HL-60 (cell line): Measurements from ENCODE around the gene ABCC2.

Source experiments
- DNase-seq, 2 experiments: peaks; one replicate each; pipeline ENCODE4 v3.0.0-alpha.2; 2010 to 2020; ENCODE audit warnings: low read depth in 1 of 2, low spot score in 1 of 2
- H3K27ac ChIP-seq: fragments of 250-450 bp; sonication (Bioruptor Pico); replicated peaks from 2 replicates; pipeline ENCODE4 v1.5.1; 2020; ENCODE audit warnings: mild to moderate bottlenecking, moderate library complexity
- H3K27me3 ChIP-seq: fragments of 250-450 bp; sonication (Bioruptor Pico); 2 replicates; pipeline ENCODE4 v1.5.1; 2021; ENCODE audit warnings: mild to moderate bottlenecking, moderate library complexity; ENCODE audit not compliant: insufficient read depth, poor library complexity, severe bottlenecking
- H3K4me3 ChIP-seq: replicated peaks from 2 replicates; pipeline ENCODE4 v1.5.1; 2011; ENCODE audit warnings: mild to moderate bottlenecking, control low read depth, low read length; ENCODE audit not compliant: insufficient read depth
- GABPA ChIP-seq: IDR thresholded peaks from 2 replicates; pipeline ENCODE4 v1.6.1; 2012; ENCODE audit warnings: low read depth
- POLR2AphosphoS5 ChIP-seq: IDR thresholded peaks from 2 replicates; pipeline ENCODE4 v1.6.1; 2012; ENCODE audit warnings: low read depth
- REST ChIP-seq: IDR thresholded peaks from 2 replicates; pipeline ENCODE4 v1.6.1; 2012; ENCODE audit warnings: low read depth; ENCODE audit not compliant: insufficient replicate concordance
- SPI1 ChIP-seq: IDR thresholded peaks from 2 replicates; pipeline ENCODE4 v1.6.1; 2012; ENCODE audit warnings: low read depth, mild to moderate bottlenecking, borderline replicate concordance
- TF ChIP-seq, protein P1 (sequence below): IDR thresholded peaks from one replicate; pipeline ENCODE4 v1.5.1; 2011; ENCODE audit warnings: low read length, control low read depth, inconsistent platforms; ENCODE audit not compliant: insufficient read depth

ABCC2 gene

DNA sequence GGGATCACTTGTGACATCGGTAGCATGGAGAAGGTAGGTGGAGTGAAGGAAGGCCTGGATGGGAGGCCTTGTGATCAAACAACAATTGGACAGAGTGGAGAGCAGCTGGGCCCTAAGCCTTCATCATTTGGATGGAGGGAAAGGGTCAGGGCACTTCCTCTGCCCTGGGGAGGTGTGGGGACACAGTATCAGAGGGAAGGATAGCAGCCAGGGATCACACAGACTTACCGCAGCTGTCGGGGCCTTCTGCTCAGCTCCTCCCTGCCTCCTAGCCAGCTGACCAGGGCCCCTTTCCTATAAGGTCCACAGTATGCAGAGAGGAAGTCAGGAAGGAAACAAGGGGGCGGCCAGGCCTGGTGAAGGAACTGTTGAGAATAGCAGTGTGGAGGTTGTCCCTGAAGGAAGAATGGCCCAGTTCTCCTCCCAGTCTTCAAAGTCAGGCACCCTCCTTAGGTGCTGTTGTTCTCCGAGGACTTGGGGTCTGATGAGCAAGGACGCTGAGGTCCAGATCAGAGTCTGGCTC, 62.1 kb downstream of the ABCC2 start:
- Histone ChIP-seq H3K27me3 (no peaks in the 10 kb centered on the region), H3K4me3 (no peak overlapping the region), H3K27ac (peak overlapping the region; percentile 21)
- peak; percentile 23; the same call in 1 of the 2 replicates for TF ChIP-seq SPI1
- TF ChIP-seq, protein P1, sequence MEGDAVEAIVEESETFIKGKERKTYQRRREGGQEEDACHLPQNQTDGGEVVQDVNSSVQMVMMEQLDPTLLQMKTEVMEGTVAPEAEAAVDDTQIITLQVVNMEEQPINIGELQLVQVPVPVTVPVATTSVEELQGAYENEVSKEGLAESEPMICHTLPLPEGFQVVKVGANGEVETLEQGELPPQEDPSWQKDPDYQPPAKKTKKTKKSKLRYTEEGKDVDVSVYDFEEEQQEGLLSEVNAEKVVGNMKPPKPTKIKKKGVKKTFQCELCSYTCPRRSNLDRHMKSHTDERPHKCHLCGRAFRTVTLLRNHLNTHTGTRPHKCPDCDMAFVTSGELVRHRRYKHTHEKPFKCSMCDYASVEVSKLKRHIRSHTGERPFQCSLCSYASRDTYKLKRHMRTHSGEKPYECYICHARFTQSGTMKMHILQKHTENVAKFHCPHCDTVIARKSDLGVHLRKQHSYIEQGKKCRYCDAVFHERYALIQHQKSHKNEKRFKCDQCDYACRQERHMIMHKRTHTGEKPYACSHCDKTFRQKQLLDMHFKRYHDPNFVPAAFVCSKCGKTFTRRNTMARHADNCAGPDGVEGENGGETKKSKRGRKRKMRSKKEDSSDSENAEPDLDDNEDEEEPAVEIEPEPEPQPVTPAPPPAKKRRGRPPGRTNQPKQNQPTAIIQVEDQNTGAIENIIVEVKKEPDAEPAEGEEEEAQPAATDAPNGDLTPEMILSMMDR = no peak
- DNase-seq = no peak

- TF ChIP-seq, protein P1 = peak; percentile 98
- no peak for TF ChIP-seq POLR2AphosphoS5
- TF ChIP-seq SPI1 = no peak
- TF ChIP-seq GABPA = no peak
- TF ChIP-seq REST = no peak
- peak; percentile 69 to 85 for DNase-seq
- Histone ChIP-seq H3K27ac (no peak overlapping the region), H3K4me3 (no peak overlapping the region), H3K27me3 (no peaks in the 10 kb centered on the region)
Measured at GRCh38 chr10:99845837-99846382, 63.5 kb downstream of the ABCC2 start.

- Histone ChIP-seq H3K27me3 (no peaks in the 10 kb centered on the region), H3K27ac (no peak overlapping the region; the same call in 1 of the 2 replicates), H3K4me3 (no peak overlapping the region)
- no peak for DNase-seq
- TF ChIP-seq GABPA (no peak), REST (no peak), SPI1 (no peak), POLR2AphosphoS5 (no peak)
- TF ChIP-seq, protein P1 = no peak
Measured at GRCh38 chr10:99849057-99849456, 66.6 kb downstream of the ABCC2 start.

GRCh38 chr10:99849536-99849935, 67.1 kb downstream of the ABCC2 start:
- H3K27me3 ChIP-seq = no peaks in the 10 kb centered on the region
- no peak for DNase-seq
- no peak for TF ChIP-seq POLR2AphosphoS5
- no peak for TF ChIP-seq SPI1
- TF ChIP-seq, protein P1 = no peak
- no peak for TF ChIP-seq REST
- TF ChIP-seq GABPA = no peak
- H3K4me3 ChIP-seq = no peak overlapping the region
- H3K27ac ChIP-seq = peak overlapping the region; percentile 58
